ENCODE data around the gene DNAJC17.

- no peak for TF ChIP-seq EP300 (IDR thresholded peaks at IDR 0.05)
- TF ChIP-seq, protein P1, sequence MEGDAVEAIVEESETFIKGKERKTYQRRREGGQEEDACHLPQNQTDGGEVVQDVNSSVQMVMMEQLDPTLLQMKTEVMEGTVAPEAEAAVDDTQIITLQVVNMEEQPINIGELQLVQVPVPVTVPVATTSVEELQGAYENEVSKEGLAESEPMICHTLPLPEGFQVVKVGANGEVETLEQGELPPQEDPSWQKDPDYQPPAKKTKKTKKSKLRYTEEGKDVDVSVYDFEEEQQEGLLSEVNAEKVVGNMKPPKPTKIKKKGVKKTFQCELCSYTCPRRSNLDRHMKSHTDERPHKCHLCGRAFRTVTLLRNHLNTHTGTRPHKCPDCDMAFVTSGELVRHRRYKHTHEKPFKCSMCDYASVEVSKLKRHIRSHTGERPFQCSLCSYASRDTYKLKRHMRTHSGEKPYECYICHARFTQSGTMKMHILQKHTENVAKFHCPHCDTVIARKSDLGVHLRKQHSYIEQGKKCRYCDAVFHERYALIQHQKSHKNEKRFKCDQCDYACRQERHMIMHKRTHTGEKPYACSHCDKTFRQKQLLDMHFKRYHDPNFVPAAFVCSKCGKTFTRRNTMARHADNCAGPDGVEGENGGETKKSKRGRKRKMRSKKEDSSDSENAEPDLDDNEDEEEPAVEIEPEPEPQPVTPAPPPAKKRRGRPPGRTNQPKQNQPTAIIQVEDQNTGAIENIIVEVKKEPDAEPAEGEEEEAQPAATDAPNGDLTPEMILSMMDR (IDR thresholded peaks at IDR 0.05) = no peak
- TF ChIP-seq POLR2AphosphoS5 (IDR thresholded peaks at IDR 0.05) = no peak
Measured at GRCh38 chr15:40769274-40770146, 37.8 kb downstream of the DNAJC17 start, which contains the start of gene C15orf62.
